Tibial nerve (tissue), 4 donors: ENCODE data around the gene TAP2. TPM values are rescaled to one million over a fixed set of nuclear protein-coding genes. Genes with fewer than 3 reads are reported as not detected.

Source experiments
- DNase-seq, 2 donors: peaks; one replicate each; pipeline ENCODE4 v3.0.0-alpha.2; 2019; ENCODE audit warnings: low spot score in 2 of 2
- H3K27ac ChIP-seq, 4 donors: fragments of 200-600 bp; sonication (generic) in 3 of 4; one replicate each; pipeline ENCODE4 v1.5.1; 2017 to 2019; ENCODE audit warnings: mild to moderate bottlenecking in 1 of 4
- H3K27me3 ChIP-seq, 2 donors: fragments of 200-600 bp; sonication (generic) in 1 of 2; one replicate each; pipeline versions ENCODE4 v1.5.1 to v1.6.0; 2017 to 2019
- H3K36me3 ChIP-seq, 3 donors: fragments of 200-600 bp; sonication (generic); one replicate each; pipeline ENCODE4 v1.5.1; 2018 to 2019
- H3K4me1 ChIP-seq, 4 donors: fragments of 200-600 bp; sonication (generic) in 3 of 4; one replicate each; pipeline ENCODE4 v1.5.1; 2017 to 2019
- H3K4me3 ChIP-seq, 4 donors: fragments of 200-600 bp; sonication (generic) in 3 of 4; one replicate each; pipeline ENCODE4 v1.5.1; 2017 to 2019; ENCODE audit warnings: mild to moderate bottlenecking in 1 of 4, moderate library complexity in 1 of 4
- H3K9me3 ChIP-seq, 4 donors: fragments of 200-600 bp; sonication (generic) in 3 of 4; one replicate each; pipeline ENCODE4 v1.5.1; 2017 to 2019
- CTCF ChIP-seq, 5 experiments: fragments of 200-600 bp in 3 of 5; fragments of 450-650 bp in 2 of 5; sonication (generic) in 3 of 5; IDR thresholded peaks; one replicate each; pipeline ENCODE4 v1.5.1; 2016 to 2019; ENCODE audit warnings: antibody characterized with exemption in 5 of 5, mild to moderate bottlenecking in 3 of 5, moderate library complexity in 2 of 5
- EP300 ChIP-seq, 2 donors: sonication (generic); formaldehyde crosslinking; IDR thresholded peaks; one replicate each; pipeline ENCODE4 v1.6.1; 2017; ENCODE audit warnings: antibody characterized with exemption in 2 of 2, mild to moderate bottlenecking in 1 of 2
- POLR2A ChIP-seq, 2 donors: fragments of 450-650 bp; IDR thresholded peaks; one replicate each; pipeline ENCODE4 v1.6.1; 2017; ENCODE audit warnings: antibody characterized with exemption in 2 of 2, mild to moderate bottlenecking in 2 of 2, moderate library complexity in 2 of 2
- WGBS, 2 donors: methylation state at CpG; one replicate each; pipeline ENCODE4 v1.1.5; 2018; 5-methylcytosine and 5-hydroxymethylcytosine counted together
- total RNA-seq, 4 donors: library from RNA; depleted of rRNA; stranded (reverse); fragments of >200 nt; gene quantifications; one replicate each; pipeline ENCODE4 v1.1.0, GENCODE V29; 2016

Gene TAP2
- 10 to 100 TPM; 14.1 to 21.9 (median 19.8) TPM for total RNA-seq

GRCh38 chr6:32838114-32838958 is at the start of gene TAP2:
TSS of gene TAP2 (minus strand) at chr6:32838739. CDS start at chr6:32838233, 506 bp downstream.
- peak; percentile 60 to 75 for TF ChIP-seq POLR2A (IDR thresholded peaks at IDR 0.05)
- TF ChIP-seq CTCF (IDR thresholded peaks at IDR 0.05) = peak; percentile 88 to 99 (median 97)
- TF ChIP-seq EP300 (IDR thresholded peaks at IDR 0.05) = peak; percentile 80 to 92
- peak within 1 kb of the TSS; percentile 57 to 85 (median 76) for H3K4me3 ChIP-seq
- peak; percentile 96 to 97 for DNase-seq
- WGBS, 2 donors = 0 to 1% methylated on average over 34 to 48 of the region's 57 CpGs
- no peaks in the 10 kb centered on the region for H3K27me3 ChIP-seq
- H3K27ac ChIP-seq = peak within 1 kb of the TSS; percentile 93 to 99 (median 96)
- peaks cover 0 to 35% (median 20%) of the 10 kb centered on the region in 4 donors for H3K4me1 ChIP-seq
- peaks cover 0 to 51% (median 0%) of the 10 kb centered on the region in 3 donors for H3K36me3 ChIP-seq
- H3K9me3 ChIP-seq = no peaks in the 10 kb centered on the region

GRCh38 chr6:32887616-32888015 is 49.1 kb upstream of the TAP2 start:
- no peak overlapping the region for H3K4me3 ChIP-seq
- no peak for TF ChIP-seq CTCF (IDR thresholded peaks at IDR 0.05)
- no peak for TF ChIP-seq POLR2A (IDR thresholded peaks at IDR 0.05)
- no peak for TF ChIP-seq EP300 (IDR thresholded peaks at IDR 0.05)
- no peak for DNase-seq
- H3K36me3 ChIP-seq = no peaks in the 10 kb centered on the region
- 56 to 58% methylated on average over 5 of the region's 5 CpGs for WGBS, 2 donors
- peak overlapping the region in 2 of 4 donors; percentile 12 to 78 for H3K27ac ChIP-seq
- H3K27me3 ChIP-seq = no peaks in the 10 kb centered on the region
- H3K4me1 ChIP-seq = peaks cover 0 to 33% (median 10%) of the 10 kb centered on the region in 4 donors
- no peaks in the 10 kb centered on the region for H3K9me3 ChIP-seq

DNA sequence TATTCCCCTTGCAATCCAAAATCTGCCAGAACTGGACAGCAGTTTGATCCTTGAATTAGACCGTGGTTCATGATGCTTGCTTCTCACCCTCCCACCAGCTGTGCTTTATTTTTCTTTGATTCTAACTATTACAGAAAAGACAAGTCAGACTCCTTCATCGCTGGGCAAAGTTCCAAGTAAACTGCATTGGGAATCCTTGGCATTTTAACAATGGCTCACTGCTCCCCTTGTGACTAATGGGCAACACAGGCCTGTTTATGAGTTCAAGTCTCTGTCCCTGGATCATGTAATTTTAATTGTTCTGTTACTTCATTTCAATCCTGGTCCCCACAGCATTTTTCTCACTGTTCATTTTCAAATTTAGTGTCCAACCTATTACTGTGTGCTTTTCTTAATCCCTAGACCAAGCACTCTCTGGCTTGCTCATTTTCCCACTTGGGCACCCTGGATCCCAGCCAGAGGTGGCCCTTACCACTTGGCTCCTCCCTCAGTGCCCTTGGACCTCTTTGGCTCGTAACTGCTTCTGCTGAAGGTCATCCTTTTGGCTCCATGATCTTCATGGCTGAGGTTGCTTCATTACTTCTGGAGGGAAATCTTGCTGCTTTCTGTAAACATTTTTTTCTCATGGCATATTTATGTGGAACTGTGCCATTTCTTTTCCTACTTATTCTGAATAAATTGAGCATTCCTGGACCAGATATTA is 48.3 kb upstream of the TAP2 start:
- Histone ChIP-seq H3K27me3 (no peaks in the 10 kb centered on the region), H3K9me3 (no peaks in the 10 kb centered on the region), H3K4me1 (peaks cover 0 to 33% (median 10%) of the 10 kb centered on the region in 4 donors), H3K27ac (peak overlapping the region in 3 of 4 donors; percentile 12 to 78 (median 27)), H3K4me3 (no peak overlapping the region), H3K36me3 (no peaks in the 10 kb centered on the region)
- DNase-seq = peak in 1 of 2 donors; percentile 25
- WGBS, 2 donors = 23 to 27% methylated on average over 3 of the region's 3 CpGs
- TF ChIP-seq EP300 (IDR thresholded peaks at IDR 0.05) = no peak
- no peak for TF ChIP-seq CTCF (IDR thresholded peaks at IDR 0.05)
- TF ChIP-seq POLR2A (IDR thresholded peaks at IDR 0.05) = no peak

- Histone ChIP-seq H3K9me3 (no peaks in the 10 kb centered on the region), H3K27ac (peak overlapping the region in 1 of 4 donors; percentile 11), H3K4me1 (peaks cover 0 to 33% (median 10%) of the 10 kb centered on the region in 4 donors), H3K36me3 (no peaks in the 10 kb centered on the region), H3K4me3 (no peak overlapping the region), H3K27me3 (no peaks in the 10 kb centered on the region)
- WGBS, 2 donors = 51 to 68% methylated on average over 4 of the region's 4 CpGs
- TF ChIP-seq EP300 (IDR thresholded peaks at IDR 0.05) (no peak), POLR2A (IDR thresholded peaks at IDR 0.05) (no peak), CTCF (IDR thresholded peaks at IDR 0.05) (peak; percentile 43 to 78 (median 55))
- no peak for DNase-seq
These were observed 47.3 kb upstream of the TAP2 start for GRCh38 chr6:32885698-32886286.
